Measurements from ENCODE around the gene IRF3.

Gene IRF3

GRCh38 chr19:49643466-49643865, 22.2 kb downstream of the IRF3 start:
- Histone ChIP-seq H3K18ac (ENCODE audit: low read depth in 1 of 2, low read length in 2 of 2) (no peak overlapping the region), H2BK5ac (ENCODE audit: low read depth, low read length, poor library complexity, severe bottlenecking) (no peak overlapping the region), H3K9me3 (ENCODE audit: control insufficient read depth, low read length) (no peaks in the 10 kb centered on the region), H4K91ac (ENCODE audit: low read length) (no peak overlapping the region), H3K23ac (ENCODE audit: low read length in 2 of 2) (no peak overlapping the region), H3K27me3 (ENCODE audit: control insufficient read depth in 1 of 2, insufficient read depth in 1 of 2, low read length in 2 of 2) (no peaks in the 10 kb centered on the region), H4K8ac (ENCODE audit: low read length) (no peak overlapping the region), H2AK5ac (ENCODE audit: low read length, severe bottlenecking) (no peak overlapping the region), H2BK15ac (ENCODE audit: low read depth, poor library complexity, severe bottlenecking) (no peak overlapping the region), H2BK120ac (ENCODE audit: low read depth, low read length) (no peak overlapping the region), H3K4me3 (ENCODE audit: insufficient read depth in 1 of 2, low read depth in 1 of 2, low read length in 2 of 2) (peak overlapping the region in 1 of 2 experiments; percentile 100), H3K14ac (ENCODE audit: low read length in 2 of 2) (no peak overlapping the region), H3K9ac (ENCODE audit: low read length) (peak overlapping the region; percentile 100), H3K36me3 (ENCODE audit: control insufficient read depth in 1 of 2, insufficient read depth in 2 of 2, low read depth in 1 of 2, low read length in 2 of 2) (peaks cover 36% of the 10 kb centered on the region in 2 experiments), H3K4me1 (ENCODE audit: control insufficient read depth, insufficient read depth, low read depth, low read length) (peaks cover 25% of the 10 kb centered on the region), H3K4me2 (ENCODE audit: low read length, poor library complexity, severe bottlenecking) (peak overlapping the region; percentile 58), H3K27ac (ENCODE audit: low read length, poor library complexity, severe bottlenecking) (no peak overlapping the region), H3K4ac (ENCODE audit: low read depth in 1 of 2, low read length in 2 of 2) (no peak overlapping the region), H2AFZ (ENCODE audit: low read depth, low read length) (no peak overlapping the region), H3K79me1 (replicated peaks; ENCODE audit: low read length, poor library complexity, severe bottlenecking) (peaks cover 10% of the 10 kb centered on the region), H2BK12ac (ENCODE audit: low read length in 2 of 2) (peak overlapping the region in 1 of 2 experiments; percentile 19)
- 85% methylated on average over 2 of the region's 2 CpGs for WGBS
- DNase-seq: no peak

GRCh38 chr19:49642492-49643035, 23.1 kb downstream of the IRF3 start:
- DNase-seq: no peak
- peak overlapping the region; percentile 82 to 100 for H3K4me3 ChIP-seq (ENCODE audit: insufficient read depth in 1 of 2, low read depth in 1 of 2, low read length in 2 of 2)
- H3K4me2 ChIP-seq (ENCODE audit: low read length, poor library complexity, severe bottlenecking): peak overlapping the region; percentile 55
- no peak overlapping the region for H2BK15ac ChIP-seq (ENCODE audit: low read depth, poor library complexity, severe bottlenecking)
- peaks cover 32% of the 10 kb centered on the region for H3K4me1 ChIP-seq (ENCODE audit: control insufficient read depth, insufficient read depth, low read depth, low read length)
- H2AFZ ChIP-seq (ENCODE audit: low read depth, low read length): no peak overlapping the region
- peak overlapping the region; percentile 79 for H3K27ac ChIP-seq (ENCODE audit: low read length, poor library complexity, severe bottlenecking)
- WGBS: 4% methylated on average over 5 of the region's 5 CpGs
- H4K8ac ChIP-seq (ENCODE audit: low read length): peak overlapping the region; percentile 86
- H3K36me3 ChIP-seq (ENCODE audit: control insufficient read depth in 1 of 2, insufficient read depth in 2 of 2, low read depth in 1 of 2, low read length in 2 of 2): peaks cover 30 to 33% of the 10 kb centered on the region in 2 experiments
- H3K79me1 ChIP-seq (replicated peaks; ENCODE audit: low read length, poor library complexity, severe bottlenecking): peaks cover 9% of the 10 kb centered on the region
- peak overlapping the region; percentile 88 to 100 for H3K4ac ChIP-seq (ENCODE audit: low read depth in 1 of 2, low read length in 2 of 2)
- peak overlapping the region; percentile 85 to 98 for H3K18ac ChIP-seq (ENCODE audit: low read depth in 1 of 2, low read length in 2 of 2)
- peak overlapping the region; percentile 67 for H4K91ac ChIP-seq (ENCODE audit: low read length)
- H2BK120ac ChIP-seq (ENCODE audit: low read depth, low read length): peak overlapping the region; percentile 22
- peak overlapping the region; percentile 74 for H2BK5ac ChIP-seq (ENCODE audit: low read depth, low read length, poor library complexity, severe bottlenecking)
- peak overlapping the region; percentile 88 for H2AK5ac ChIP-seq (ENCODE audit: low read length, severe bottlenecking)
- H2BK12ac ChIP-seq (ENCODE audit: low read length in 2 of 2): peak overlapping the region in 1 of 2 experiments; percentile 42
- H3K14ac ChIP-seq (ENCODE audit: low read length in 2 of 2): peak overlapping the region in 1 of 2 experiments; percentile 92
- no peaks in the 10 kb centered on the region for H3K27me3 ChIP-seq (ENCODE audit: control insufficient read depth in 1 of 2, insufficient read depth in 1 of 2, low read length in 2 of 2)
- no peaks in the 10 kb centered on the region for H3K9me3 ChIP-seq (ENCODE audit: control insufficient read depth, low read length)
- H3K9ac ChIP-seq (ENCODE audit: low read length): peak overlapping the region; percentile 100
- peak overlapping the region in 1 of 2 experiments; percentile 95 for H3K23ac ChIP-seq (ENCODE audit: low read length in 2 of 2)

DNA sequence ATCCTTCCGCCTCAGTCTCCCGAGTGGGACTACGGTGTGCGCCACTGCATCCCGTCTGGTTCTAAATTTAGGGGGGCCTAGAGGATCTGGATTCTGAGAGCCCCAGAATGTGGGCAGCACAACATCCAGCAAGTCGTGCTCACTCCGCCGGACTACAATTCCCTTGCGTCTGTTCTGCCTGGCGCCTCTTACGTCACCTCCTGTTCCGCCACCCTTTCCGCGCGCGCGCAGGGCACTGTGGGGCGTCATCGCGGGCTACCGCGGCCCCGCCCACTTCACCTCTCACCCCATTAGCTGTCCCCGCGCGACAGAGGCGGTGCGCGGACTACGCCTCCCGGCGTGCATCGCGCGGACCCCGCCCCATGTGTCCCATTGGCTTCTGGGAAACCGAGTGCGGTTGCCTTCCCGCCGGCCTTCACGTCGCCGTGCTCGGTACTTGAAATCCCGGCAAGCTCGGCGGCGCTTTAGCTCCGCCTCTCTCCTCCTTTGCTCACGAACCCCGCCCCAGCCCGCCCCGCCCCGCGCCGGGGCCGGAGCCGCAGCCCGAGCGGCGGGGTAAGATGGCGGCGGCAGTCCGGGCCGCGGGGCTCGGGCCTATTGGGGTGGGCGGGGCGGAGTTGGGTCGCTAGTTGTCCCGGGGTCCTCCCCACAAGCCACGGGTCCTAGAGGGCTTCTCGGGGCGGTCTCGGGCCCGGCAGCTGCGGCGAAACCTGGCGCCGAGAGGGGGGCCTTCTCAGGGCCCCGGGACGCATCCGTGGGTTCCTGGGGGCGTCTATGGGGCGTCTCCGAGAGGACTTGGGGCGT, 23.8 kb downstream of the IRF3 start, which contains the start of gene SCAF1:
SCAF1 (plus strand) TSS at position 522 of the 804 bp plus-strand sequence. CDS start 2,818 bp downstream, outside the sequence.
- DNase-seq: peak; percentile 99

More for the DNA sequence above, 23.8 kb downstream of the IRF3 start, which contains the start of gene SCAF1:
- Histone ChIP-seq H4K91ac (ENCODE audit: low read length) (peak within 1 kb of the TSS; percentile 97), H3K9me3 (ENCODE audit: control insufficient read depth, low read length) (no peaks in the 10 kb centered on the region), H3K4me2 (ENCODE audit: low read length, poor library complexity, severe bottlenecking) (peak within 1 kb of the TSS; percentile 89), H2BK5ac (ENCODE audit: low read depth, low read length, poor library complexity, severe bottlenecking) (peak within 1 kb of the TSS; percentile 100), H3K4me3 (ENCODE audit: insufficient read depth in 1 of 2, low read depth in 1 of 2, low read length in 2 of 2) (peak within 1 kb of the TSS; percentile 82 to 100), H3K79me1 (replicated peaks; ENCODE audit: low read length, poor library complexity, severe bottlenecking) (peaks cover 5% of the 10 kb centered on the region), H2AFZ (ENCODE audit: low read depth, low read length) (no peak within 1 kb of the TSS), H3K4me1 (ENCODE audit: control insufficient read depth, insufficient read depth, low read depth, low read length) (peaks cover 33% of the 10 kb centered on the region), H3K4ac (ENCODE audit: low read depth in 1 of 2, low read length in 2 of 2) (peak within 1 kb of the TSS; percentile 88 to 100), H3K36me3 (ENCODE audit: control insufficient read depth in 1 of 2, insufficient read depth in 2 of 2, low read depth in 1 of 2, low read length in 2 of 2) (peaks cover 23 to 27% of the 10 kb centered on the region in 2 experiments), H2BK12ac (ENCODE audit: low read length in 2 of 2) (peak within 1 kb of the TSS; percentile 75 to 79), H3K23ac (ENCODE audit: low read length in 2 of 2) (peak within 1 kb of the TSS in 1 of 2 experiments; percentile 95), H3K14ac (ENCODE audit: low read length in 2 of 2) (peak within 1 kb of the TSS in 1 of 2 experiments; percentile 92), H2BK120ac (ENCODE audit: low read depth, low read length) (peak within 1 kb of the TSS; percentile 97), H4K8ac (ENCODE audit: low read length) (peak within 1 kb of the TSS; percentile 87), H3K9ac (ENCODE audit: low read length) (peak within 1 kb of the TSS; percentile 100), H3K27ac (ENCODE audit: low read length, poor library complexity, severe bottlenecking) (peak within 1 kb of the TSS; percentile 100), H2BK15ac (ENCODE audit: low read depth, poor library complexity, severe bottlenecking) (peak within 1 kb of the TSS; percentile 80), H3K18ac (ENCODE audit: low read depth in 1 of 2, low read length in 2 of 2) (peak within 1 kb of the TSS; percentile 97 to 98), H2AK5ac (ENCODE audit: low read length, severe bottlenecking) (peak within 1 kb of the TSS; percentile 100), H3K27me3 (ENCODE audit: control insufficient read depth in 1 of 2, insufficient read depth in 1 of 2, low read length in 2 of 2) (no peaks in the 10 kb centered on the region)
- under 1% methylated on average over 46 of the region's 87 CpGs for WGBS
